DMS 273 treated with DMSO at 0.1 percent for 48 hours (cell line): ENCODE measurements around the gene NRXN2.

ENCODE experiments used
- DNase-seq: peaks from one replicate; lab custom pipeline; 2025; lab: John Stamatoyannopoulos, UW

Gene NRXN2

GRCh38 chr11:64590763-64591221, 132.2 kb downstream of the NRXN2 start, which contains the start of gene SLC22A12:
TSS of gene SLC22A12 (plus strand) at chr11:64591220. CDS start at chr11:64591557, 337 bp downstream.
- DNase-seq: no peak

DNA sequence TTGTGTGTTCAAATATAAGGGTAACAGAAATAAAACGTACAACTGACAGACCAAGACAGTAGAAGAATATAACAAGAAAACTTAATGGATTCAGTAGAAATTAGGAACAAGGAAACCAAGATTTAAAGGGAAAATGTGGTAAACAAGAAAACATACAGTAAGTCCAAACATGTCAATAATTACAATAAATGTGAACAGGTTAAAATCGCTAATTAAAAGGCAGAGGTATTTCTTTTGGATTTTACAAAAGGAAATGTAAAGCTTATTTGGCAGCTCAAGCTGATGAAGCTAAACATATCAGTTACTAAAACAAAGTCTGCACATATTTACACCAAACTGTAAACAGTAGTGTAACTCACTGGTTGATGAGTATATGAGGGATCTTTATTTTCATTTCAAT, 134.3 kb downstream of the NRXN2 start:
- DNase-seq: no peak

DNA sequence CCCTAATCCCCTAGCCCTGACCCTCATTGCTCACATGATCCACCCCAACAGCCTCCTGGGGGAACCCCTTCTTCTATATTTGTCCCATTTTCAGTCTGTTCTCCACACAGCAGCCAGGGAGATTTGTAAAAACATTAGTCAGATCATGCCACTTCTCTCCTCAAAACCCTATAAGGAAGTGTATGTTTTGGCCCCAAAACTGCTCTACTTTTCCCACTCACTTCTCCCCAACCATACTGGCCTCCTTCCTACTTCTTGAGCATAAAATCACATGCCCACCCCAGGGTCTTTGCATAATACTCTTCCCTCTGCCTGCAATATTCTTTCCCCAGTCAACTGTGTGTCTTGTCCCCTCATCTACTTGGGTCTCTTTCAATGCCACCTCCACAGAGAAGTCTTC, 136.6 kb downstream of the NRXN2 start:
- no peak for DNase-seq

GRCh38 chr11:64585150-64585549, 137.8 kb downstream of the NRXN2 start:
- DNase-seq: no peak

DNA sequence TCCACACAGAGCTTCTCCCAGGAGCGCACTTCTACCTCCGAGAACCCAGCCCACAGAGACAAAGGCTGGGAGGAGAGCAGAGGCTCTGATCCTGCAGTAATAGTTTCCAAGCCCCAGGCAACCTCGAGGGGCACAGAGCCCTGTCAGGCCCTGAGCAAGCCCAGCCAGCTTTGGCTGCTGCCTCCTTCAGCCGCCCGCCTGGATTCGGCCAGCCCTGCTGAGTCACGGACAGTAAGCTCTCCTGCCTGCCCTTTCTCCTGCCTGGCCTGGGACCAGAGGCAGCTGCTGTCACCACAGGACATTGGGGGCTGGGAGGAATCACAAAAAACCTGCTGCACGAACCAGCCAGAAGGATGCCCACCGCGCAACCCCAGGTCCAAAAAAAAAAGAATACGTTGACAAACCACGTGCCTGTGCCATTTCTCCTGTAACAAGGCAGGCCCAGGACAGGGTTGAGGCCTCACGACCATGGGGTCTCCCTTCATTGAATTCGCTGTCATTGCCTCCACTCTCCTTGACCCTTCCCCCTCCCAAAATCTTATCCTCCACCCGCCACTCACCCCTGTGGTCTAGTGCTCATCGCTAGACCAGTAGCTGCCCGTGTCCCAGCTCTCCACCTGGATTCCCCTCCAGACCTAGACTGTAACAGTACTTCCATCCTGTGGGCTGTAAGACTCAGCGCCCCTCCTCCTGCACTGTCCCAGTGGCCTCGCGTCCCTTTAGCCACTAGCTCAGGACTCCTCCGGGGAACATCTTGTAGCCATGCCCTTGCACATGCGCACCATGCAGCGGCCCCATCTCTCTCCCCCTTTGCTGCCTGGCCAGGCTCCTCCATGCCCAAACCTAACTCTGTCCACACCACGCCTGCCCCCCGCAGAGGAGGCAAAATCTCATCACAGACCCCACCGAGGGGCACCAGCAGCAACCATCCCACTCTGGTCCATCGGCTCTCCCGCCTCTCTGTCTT, 139.4 kb downstream of the NRXN2 start:
- DNase-seq: no peak

DNA sequence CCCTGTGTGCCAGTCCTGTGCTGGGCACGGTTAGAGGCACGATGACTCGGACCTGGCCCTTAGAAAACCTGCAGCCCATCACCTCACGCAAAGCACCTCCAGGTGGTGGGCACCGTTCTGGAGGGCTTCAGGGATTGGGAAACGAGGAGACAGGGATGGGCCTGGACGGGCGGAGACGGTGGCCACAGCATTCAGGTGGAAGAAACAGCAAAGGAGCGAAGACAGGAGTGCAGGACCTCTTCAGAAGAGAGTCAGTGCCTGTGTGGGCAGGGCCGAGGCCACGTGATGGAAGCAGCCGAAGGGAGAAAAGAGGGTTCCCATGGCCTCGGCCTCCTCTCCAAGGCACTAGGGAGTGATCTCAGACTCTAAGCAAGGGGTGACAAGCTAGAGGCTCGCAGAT, 140.1 kb downstream of the NRXN2 start:
- DNase-seq: no peak

DNA sequence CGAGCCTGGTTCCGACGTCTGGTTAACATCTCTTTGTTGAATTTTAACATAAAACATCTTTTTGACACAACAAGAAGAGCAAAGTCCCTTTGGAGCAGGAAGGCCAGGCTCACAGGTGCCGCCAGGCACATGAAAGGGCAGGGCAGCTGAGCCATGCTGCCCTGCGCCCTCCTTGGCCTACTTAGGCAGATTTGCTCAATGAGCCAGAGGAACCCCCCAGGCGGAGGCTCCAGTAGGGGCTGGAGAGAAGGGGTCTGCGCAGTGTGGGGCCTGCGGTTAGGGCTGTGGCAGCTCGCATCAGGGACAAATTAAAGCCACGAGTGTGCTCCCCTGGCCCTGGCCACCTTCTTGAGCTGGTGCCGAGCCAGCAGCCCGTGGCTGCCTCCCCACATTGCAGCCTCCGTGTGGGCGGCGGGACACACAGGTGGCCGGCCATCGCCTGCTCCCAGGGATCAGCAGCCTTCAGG, 141.9 kb downstream of the NRXN2 start:
- no peak for DNase-seq

DNA sequence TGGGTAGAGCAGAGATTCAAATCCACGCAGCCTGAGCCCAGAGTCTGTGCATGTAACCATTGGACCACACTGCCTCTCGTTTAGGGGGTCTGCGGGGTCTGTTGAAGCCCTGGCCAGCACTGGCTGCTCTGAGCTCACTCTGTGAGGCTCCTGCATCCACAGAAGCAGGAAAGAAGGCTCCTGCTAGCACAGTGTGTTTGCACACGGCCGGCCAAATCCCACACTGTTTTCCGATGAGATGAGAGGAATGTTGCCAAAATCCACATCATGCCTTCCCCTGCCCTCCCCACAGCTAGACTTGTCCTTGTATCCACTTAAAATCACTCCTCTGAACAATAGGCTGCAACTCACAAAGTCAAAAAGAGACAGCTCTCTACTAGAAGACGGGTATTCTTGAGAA, 142.6 kb downstream of the NRXN2 start:
- no peak for DNase-seq

DNA sequence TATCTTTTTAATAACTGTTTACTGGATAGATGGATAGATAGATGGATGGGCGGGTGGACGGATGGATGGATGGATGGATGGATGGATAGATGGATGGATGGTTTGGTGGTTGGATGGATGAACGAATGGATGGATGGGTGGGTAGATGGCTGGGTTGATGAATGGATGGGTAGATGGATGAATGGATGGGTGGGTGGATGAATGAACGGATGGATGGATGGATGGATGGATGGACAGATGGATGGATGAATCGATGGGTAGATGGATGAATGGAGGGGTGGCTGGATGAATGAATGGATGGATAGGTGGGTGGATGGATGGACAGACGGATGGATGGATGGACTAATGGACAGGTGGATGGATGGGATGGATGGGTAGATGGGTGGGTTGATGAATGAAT, 145.8 kb downstream of the NRXN2 start:
- DNase-seq: no peak

- DNase-seq: no peak
Measured at GRCh38 chr11:64572143-64572542, 150.9 kb downstream of the NRXN2 start.

- DNase-seq: no peak
Measured at GRCh38 chr11:64571410-64572091, 151.4 kb downstream of the NRXN2 start.

DNA sequence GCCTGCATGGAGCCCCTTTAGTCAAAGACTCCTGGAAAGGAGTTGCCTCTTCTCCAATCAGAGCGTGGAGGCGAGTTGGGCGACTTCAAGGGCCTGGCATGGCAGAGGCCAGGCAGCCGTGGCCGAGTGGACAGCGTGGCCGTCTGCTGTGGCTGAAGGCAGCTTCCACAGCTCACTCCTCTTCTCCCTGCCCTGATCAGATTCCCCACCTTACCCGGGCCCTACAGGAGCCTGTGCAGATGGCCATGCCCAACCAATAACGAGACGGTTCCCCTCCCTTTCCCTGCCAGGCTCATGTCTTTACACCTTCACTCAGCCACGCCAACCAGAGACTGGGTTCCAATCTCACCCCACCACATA, 152.0 kb downstream of the NRXN2 start:
- no peak for DNase-seq

- no peak for DNase-seq
Measured at GRCh38 chr11:64570341-64570740, 152.7 kb downstream of the NRXN2 start.

DNA sequence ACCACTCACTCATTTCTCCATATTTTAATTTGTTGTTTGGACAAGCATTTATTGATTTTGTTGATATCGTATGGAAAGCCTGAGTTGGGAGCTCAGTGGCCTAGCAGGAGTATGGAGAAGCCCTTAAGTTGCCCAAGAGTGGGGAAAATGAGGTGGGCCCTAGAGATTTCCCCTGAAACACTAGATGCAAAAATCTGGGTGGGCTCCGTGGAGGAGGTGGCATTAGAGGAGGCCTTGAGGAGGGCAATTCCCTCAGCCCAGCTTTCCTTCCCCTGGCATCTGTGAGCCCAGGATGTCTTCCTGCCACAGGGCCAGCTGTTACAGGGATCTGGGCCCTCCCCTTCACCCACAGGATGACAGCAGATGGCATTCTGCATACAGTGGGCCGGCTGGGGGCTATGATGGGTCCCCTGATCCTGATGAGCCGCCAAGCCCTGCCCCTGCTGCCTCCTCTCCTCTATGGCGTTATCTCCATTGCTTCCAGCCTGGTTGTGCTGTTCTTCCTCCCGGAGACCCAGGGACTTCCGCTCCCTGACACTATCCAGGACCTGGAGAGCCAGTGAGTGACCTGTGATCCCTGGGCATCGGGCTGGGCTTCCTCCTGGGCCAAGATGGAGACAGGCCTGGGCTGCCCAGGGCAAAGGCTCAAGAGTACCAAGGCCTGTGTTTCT, 153.6 kb downstream of the NRXN2 start:
- DNase-seq: peak; percentile 7

DNA sequence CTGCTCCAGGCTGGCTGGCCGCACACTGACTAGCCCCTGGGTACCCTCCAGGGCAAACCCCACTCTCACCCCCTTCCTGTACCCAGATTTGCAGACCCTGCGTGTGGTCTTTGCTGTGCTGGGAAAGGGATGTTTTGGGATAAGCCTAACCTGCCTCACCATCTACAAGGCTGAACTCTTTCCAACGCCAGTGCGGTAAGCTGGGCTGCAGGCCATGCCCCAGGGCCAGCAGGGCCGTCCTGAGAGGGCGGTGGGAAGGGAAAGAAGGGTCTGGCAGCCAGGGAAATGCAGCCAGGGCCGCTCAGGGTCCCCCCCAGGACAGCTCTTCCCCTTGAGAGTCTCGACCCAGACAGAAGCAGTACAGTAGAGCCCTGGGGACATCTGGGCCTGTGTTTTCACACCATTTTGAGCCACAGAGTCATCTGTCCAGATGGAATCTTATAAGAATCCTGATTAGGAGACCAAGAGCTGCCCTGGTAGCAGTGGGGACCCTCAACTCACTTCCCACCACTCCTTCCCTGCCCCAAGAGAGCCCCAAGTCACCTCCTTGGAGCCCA, 154.3 kb downstream of the NRXN2 start:
- no peak for DNase-seq

- no peak for DNase-seq
Measured at GRCh38 chr11:64568041-64568571, 154.9 kb downstream of the NRXN2 start.

DNA sequence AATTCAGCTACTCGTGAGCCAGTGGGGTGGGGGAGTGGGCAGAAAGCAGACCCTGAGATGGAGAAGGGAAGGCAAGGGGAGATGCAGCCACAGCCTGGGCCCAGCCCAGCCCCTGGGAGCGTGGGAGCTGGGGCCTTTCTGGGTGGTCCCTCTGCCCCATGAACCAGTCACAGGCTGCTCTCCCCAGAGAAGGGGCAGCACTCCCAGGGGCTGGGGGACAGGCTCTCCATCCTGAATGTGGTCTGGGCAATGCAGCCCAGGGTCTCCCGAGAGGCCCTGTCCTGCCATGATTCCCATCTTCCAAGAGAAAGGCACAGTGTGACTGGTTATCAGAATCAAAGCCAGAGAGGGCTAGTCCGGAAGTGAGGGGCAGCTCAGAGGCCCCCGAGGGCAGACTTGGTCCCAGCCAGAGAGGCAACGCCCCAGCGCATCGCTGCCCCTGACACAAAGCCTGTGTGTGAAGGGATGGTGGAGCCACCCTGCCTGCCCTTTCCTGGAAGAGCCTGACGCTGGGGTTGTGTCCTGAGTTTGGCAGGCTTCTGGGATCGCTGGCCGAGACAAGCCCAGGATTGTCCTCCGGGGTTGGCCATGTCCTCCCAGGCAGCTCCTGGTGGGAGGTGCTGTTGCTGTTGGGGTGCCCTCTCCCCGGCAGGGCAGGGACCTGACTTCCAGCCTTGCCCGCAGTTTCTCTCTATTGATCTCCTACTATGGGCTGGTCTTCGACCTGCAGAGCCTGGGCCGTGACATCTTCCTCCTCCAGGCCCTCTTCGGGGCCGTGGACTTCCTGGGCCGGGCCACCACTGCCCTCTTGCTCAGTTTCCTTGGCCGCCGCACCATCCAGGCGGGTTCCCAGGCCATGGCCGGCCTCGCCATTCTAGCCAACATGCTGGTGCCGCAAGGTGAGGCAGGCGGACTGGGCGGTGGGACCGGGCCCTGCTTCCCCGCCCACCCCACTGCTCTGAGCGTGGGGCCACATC, 155.8 kb downstream of the NRXN2 start:
- DNase-seq: no peak

GRCh38 chr11:64566042-64566914, 156.7 kb downstream of the NRXN2 start:
- DNase-seq: peak; percentile 68
